ENCODE data around the gene ASPG.

ASPG gene

GRCh38 chr14:104051092-104051813 lies 34.2 kb upstream of the ASPG start:
- no peaks in the 10 kb centered on the region for H3K36me3 ChIP-seq (ENCODE audit: control insufficient read depth in 1 of 2, insufficient read depth in 2 of 2, low read length in 2 of 2)
- no peak overlapping the region for H3K27ac ChIP-seq (ENCODE audit: low read length)
- no peaks in the 10 kb centered on the region for H3K9me3 ChIP-seq (ENCODE audit: control insufficient read depth in 1 of 2, low read length in 2 of 2)
- no peaks in the 10 kb centered on the region for H3K27me3 ChIP-seq (ENCODE audit: low read depth, low read length)
- no peaks in the 10 kb centered on the region for H3K4me1 ChIP-seq (ENCODE audit: control insufficient read depth in 1 of 2, insufficient read depth in 2 of 2, low read length in 2 of 2)
- no peak overlapping the region for H3K4me3 ChIP-seq (ENCODE audit: low read depth in 1 of 2, low read length in 2 of 2)

- no peaks in the 10 kb centered on the region for H3K27me3 ChIP-seq (ENCODE audit: low read depth, low read length)
- H3K4me1 ChIP-seq (ENCODE audit: control insufficient read depth in 1 of 2, insufficient read depth in 2 of 2, low read length in 2 of 2) = no peaks in the 10 kb centered on the region
- H3K4me3 ChIP-seq (ENCODE audit: low read depth in 1 of 2, low read length in 2 of 2) = no peak overlapping the region
- H3K27ac ChIP-seq (ENCODE audit: low read length) = no peak overlapping the region
- no peaks in the 10 kb centered on the region for H3K36me3 ChIP-seq (ENCODE audit: control insufficient read depth in 1 of 2, insufficient read depth in 2 of 2, low read length in 2 of 2)
- no peaks in the 10 kb centered on the region for H3K9me3 ChIP-seq (ENCODE audit: control insufficient read depth in 1 of 2, low read length in 2 of 2)
Observed at GRCh38 chr14:104054222-104054905, 31.1 kb upstream of the ASPG start.

GRCh38 chr14:104062281-104062680 lies 23.2 kb upstream of the ASPG start:
- H3K36me3 ChIP-seq (ENCODE audit: control insufficient read depth in 1 of 2, insufficient read depth in 2 of 2, low read length in 2 of 2) = no peaks in the 10 kb centered on the region
- peaks cover 0 to 5% of the 10 kb centered on the region in 2 donors for H3K9me3 ChIP-seq (ENCODE audit: control insufficient read depth in 1 of 2, low read length in 2 of 2)
- no peak overlapping the region for H3K27ac ChIP-seq (ENCODE audit: low read length)
- no peaks in the 10 kb centered on the region for H3K4me1 ChIP-seq (ENCODE audit: control insufficient read depth in 1 of 2, insufficient read depth in 2 of 2, low read length in 2 of 2)
- no peak overlapping the region for H3K4me3 ChIP-seq (ENCODE audit: low read depth in 1 of 2, low read length in 2 of 2)
- no peaks in the 10 kb centered on the region for H3K27me3 ChIP-seq (ENCODE audit: low read depth, low read length)

GRCh38 chr14:104064003-104064402 lies 21.5 kb upstream of the ASPG start:
- Histone ChIP-seq H3K36me3 (ENCODE audit: control insufficient read depth in 1 of 2, insufficient read depth in 2 of 2, low read length in 2 of 2) (no peaks in the 10 kb centered on the region), H3K4me3 (ENCODE audit: low read depth in 1 of 2, low read length in 2 of 2) (no peak overlapping the region), H3K4me1 (ENCODE audit: control insufficient read depth in 1 of 2, insufficient read depth in 2 of 2, low read length in 2 of 2) (no peaks in the 10 kb centered on the region), H3K27me3 (ENCODE audit: low read depth, low read length) (no peaks in the 10 kb centered on the region), H3K9me3 (ENCODE audit: control insufficient read depth in 1 of 2, low read length in 2 of 2) (peaks cover 0 to 5% of the 10 kb centered on the region in 2 donors), H3K27ac (ENCODE audit: low read length) (no peak overlapping the region)

- Histone ChIP-seq H3K4me1 (ENCODE audit: control insufficient read depth in 1 of 2, insufficient read depth in 2 of 2, low read length in 2 of 2) (no peaks in the 10 kb centered on the region), H3K27ac (ENCODE audit: low read length) (no peak overlapping the region), H3K36me3 (ENCODE audit: control insufficient read depth in 1 of 2, insufficient read depth in 2 of 2, low read length in 2 of 2) (no peaks in the 10 kb centered on the region), H3K27me3 (ENCODE audit: low read depth, low read length) (no peaks in the 10 kb centered on the region), H3K9me3 (ENCODE audit: control insufficient read depth in 1 of 2, low read length in 2 of 2) (peaks cover 0 to 3% of the 10 kb centered on the region in 2 donors), H3K4me3 (ENCODE audit: low read depth in 1 of 2, low read length in 2 of 2) (no peak overlapping the region)
Observed at GRCh38 chr14:104066279-104066678, 19.2 kb upstream of the ASPG start.

GRCh38 chr14:104066719-104067295 lies 18.7 kb upstream of the ASPG start:
- Histone ChIP-seq H3K9me3 (ENCODE audit: control insufficient read depth in 1 of 2, low read length in 2 of 2) (peaks cover 0 to 3% of the 10 kb centered on the region in 2 donors), H3K36me3 (ENCODE audit: control insufficient read depth in 1 of 2, insufficient read depth in 2 of 2, low read length in 2 of 2) (no peaks in the 10 kb centered on the region), H3K27me3 (ENCODE audit: low read depth, low read length) (no peaks in the 10 kb centered on the region), H3K27ac (ENCODE audit: low read length) (no peak overlapping the region), H3K4me1 (ENCODE audit: control insufficient read depth in 1 of 2, insufficient read depth in 2 of 2, low read length in 2 of 2) (no peaks in the 10 kb centered on the region), H3K4me3 (ENCODE audit: low read depth in 1 of 2, low read length in 2 of 2) (no peak overlapping the region)

GRCh38 chr14:104069541-104069940 lies 16.0 kb upstream of the ASPG start:
- H3K36me3 ChIP-seq (ENCODE audit: control insufficient read depth in 1 of 2, insufficient read depth in 2 of 2, low read length in 2 of 2) = no peaks in the 10 kb centered on the region
- H3K4me1 ChIP-seq (ENCODE audit: control insufficient read depth in 1 of 2, insufficient read depth in 2 of 2, low read length in 2 of 2) = no peaks in the 10 kb centered on the region
- H3K27ac ChIP-seq (ENCODE audit: low read length) = no peak overlapping the region
- H3K9me3 ChIP-seq (ENCODE audit: control insufficient read depth in 1 of 2, low read length in 2 of 2) = peaks cover 0 to 9% of the 10 kb centered on the region in 2 donors
- no peaks in the 10 kb centered on the region for H3K27me3 ChIP-seq (ENCODE audit: low read depth, low read length)
- no peak overlapping the region for H3K4me3 ChIP-seq (ENCODE audit: low read depth in 1 of 2, low read length in 2 of 2)

- no peak overlapping the region for H3K4me3 ChIP-seq (ENCODE audit: low read depth in 1 of 2, low read length in 2 of 2)
- H3K4me1 ChIP-seq (ENCODE audit: control insufficient read depth in 1 of 2, insufficient read depth in 2 of 2, low read length in 2 of 2) = no peaks in the 10 kb centered on the region
- H3K27me3 ChIP-seq (ENCODE audit: low read depth, low read length) = no peaks in the 10 kb centered on the region
- H3K36me3 ChIP-seq (ENCODE audit: control insufficient read depth in 1 of 2, insufficient read depth in 2 of 2, low read length in 2 of 2) = no peaks in the 10 kb centered on the region
- peaks cover 0 to 6% of the 10 kb centered on the region in 2 donors for H3K9me3 ChIP-seq (ENCODE audit: control insufficient read depth in 1 of 2, low read length in 2 of 2)
- H3K27ac ChIP-seq (ENCODE audit: low read length) = no peak overlapping the region
Observed at GRCh38 chr14:104072586-104072985, 12.9 kb upstream of the ASPG start.

GRCh38 chr14:104073764-104074163 lies 11.7 kb upstream of the ASPG start:
- Histone ChIP-seq H3K36me3 (ENCODE audit: control insufficient read depth in 1 of 2, insufficient read depth in 2 of 2, low read length in 2 of 2) (no peaks in the 10 kb centered on the region), H3K27ac (ENCODE audit: low read length) (no peak overlapping the region), H3K9me3 (ENCODE audit: control insufficient read depth in 1 of 2, low read length in 2 of 2) (peaks cover 0 to 6% of the 10 kb centered on the region in 2 donors), H3K4me3 (ENCODE audit: low read depth in 1 of 2, low read length in 2 of 2) (no peak overlapping the region), H3K27me3 (ENCODE audit: low read depth, low read length) (no peaks in the 10 kb centered on the region), H3K4me1 (ENCODE audit: control insufficient read depth in 1 of 2, insufficient read depth in 2 of 2, low read length in 2 of 2) (no peaks in the 10 kb centered on the region)

- Histone ChIP-seq H3K27me3 (ENCODE audit: low read depth, low read length) (no peaks in the 10 kb centered on the region), H3K27ac (ENCODE audit: low read length) (no peak overlapping the region), H3K36me3 (ENCODE audit: control insufficient read depth in 1 of 2, insufficient read depth in 2 of 2, low read length in 2 of 2) (no peaks in the 10 kb centered on the region), H3K4me1 (ENCODE audit: control insufficient read depth in 1 of 2, insufficient read depth in 2 of 2, low read length in 2 of 2) (no peaks in the 10 kb centered on the region), H3K9me3 (ENCODE audit: control insufficient read depth in 1 of 2, low read length in 2 of 2) (peaks cover 0 to 6% of the 10 kb centered on the region in 2 donors), H3K4me3 (ENCODE audit: low read depth in 1 of 2, low read length in 2 of 2) (no peak overlapping the region)
Observed at GRCh38 chr14:104075530-104076151, 9.9 kb upstream of the ASPG start.

- H3K27ac ChIP-seq (ENCODE audit: low read length) = no peak overlapping the region
- H3K4me3 ChIP-seq (ENCODE audit: low read depth in 1 of 2, low read length in 2 of 2) = no peak overlapping the region
- H3K36me3 ChIP-seq (ENCODE audit: control insufficient read depth in 1 of 2, insufficient read depth in 2 of 2, low read length in 2 of 2) = no peaks in the 10 kb centered on the region
- H3K27me3 ChIP-seq (ENCODE audit: low read depth, low read length) = no peaks in the 10 kb centered on the region
- H3K9me3 ChIP-seq (ENCODE audit: control insufficient read depth in 1 of 2, low read length in 2 of 2) = peaks cover 0 to 6% of the 10 kb centered on the region in 2 donors
- no peaks in the 10 kb centered on the region for H3K4me1 ChIP-seq (ENCODE audit: control insufficient read depth in 1 of 2, insufficient read depth in 2 of 2, low read length in 2 of 2)
Observed at GRCh38 chr14:104076743-104077142, 8.8 kb upstream of the ASPG start.
